GM12801 (cell line): ENCODE measurements around the gene FLCN.

Experiments used
- CTCF ChIP-seq: IDR thresholded peaks from one replicate; pipeline ENCODE4 v1.5.1; 2011; ENCODE audit warnings: control low read depth; ENCODE audit not compliant: insufficient read length; ENCODE audit errors: extremely low read depth

Gene FLCN

GRCh38 chr17:17183744-17184143, 53.2 kb downstream of the FLCN start:
- TF ChIP-seq CTCF = no peak

- no peak for TF ChIP-seq CTCF
These were observed 54.3 kb downstream of the FLCN start for GRCh38 chr17:17182598-17183136.

GRCh38 chr17:17181666-17182597, 55.0 kb downstream of the FLCN start:
- no peak for TF ChIP-seq CTCF

- no peak for TF ChIP-seq CTCF
These were observed 56.0 kb downstream of the FLCN start for GRCh38 chr17:17180741-17181525.

GRCh38 chr17:17180141-17180603, 56.8 kb downstream of the FLCN start:
- no peak for TF ChIP-seq CTCF

GRCh38 chr17:17179371-17179827, 57.6 kb downstream of the FLCN start:
- no peak for TF ChIP-seq CTCF

GRCh38 chr17:17177176-17177575, 59.8 kb downstream of the FLCN start:
- no peak for TF ChIP-seq CTCF
